Embryonic facial prominence (tissue), 1 donor: Measurements from ENCODE around the gene USP13.
"Not testable (repeated sequence)": the region's sequence is repeated elsewhere in the genome, so short reads cannot be mapped to it uniquely, and the experiment has no call there.

ENCODE experiments used
- DNase-seq: peaks from one replicate; pipeline ENCODE4 v3.0.0-alpha.2; 2016; ENCODE audit errors: extremely low spot score

Gene USP13

DNA sequence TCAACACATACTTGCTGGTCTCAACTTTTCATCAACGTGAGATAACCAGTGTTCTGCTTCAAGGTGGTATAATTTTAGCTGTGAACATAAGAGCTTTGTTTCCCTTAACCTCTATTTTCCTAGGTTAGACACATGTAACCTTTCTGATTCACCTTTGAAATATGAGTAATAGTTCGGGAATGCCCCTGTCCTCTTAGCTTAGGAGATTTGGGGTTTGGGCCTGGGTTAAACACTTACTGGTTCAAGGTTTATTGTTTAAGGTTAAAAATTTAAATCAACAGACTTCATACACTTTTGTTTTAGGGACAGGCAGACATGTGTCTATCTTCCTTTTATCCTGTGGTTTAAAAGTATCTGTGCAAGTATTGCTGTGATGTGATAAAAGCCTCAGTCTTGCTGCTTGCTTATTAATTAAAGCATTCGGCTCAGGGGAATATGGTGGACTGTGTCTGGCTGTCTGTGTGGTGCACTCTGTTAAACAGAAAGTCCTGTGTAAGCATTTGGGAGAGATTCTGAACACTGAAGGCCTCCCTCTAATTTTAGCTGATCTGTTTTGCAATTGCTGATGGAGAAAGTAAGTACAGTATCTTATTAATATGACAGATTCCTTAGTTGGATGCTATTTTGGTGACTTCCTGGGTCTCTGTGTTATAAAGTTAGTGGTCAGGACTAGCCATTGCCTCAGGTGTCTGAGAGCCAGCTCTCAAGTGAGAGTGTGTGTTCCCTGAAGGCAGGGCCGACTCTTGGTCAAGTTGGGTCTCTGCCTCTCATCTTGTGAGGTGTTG is 81.8 kb downstream of the USP13 start:
- DNase-seq, result no peak

DNA sequence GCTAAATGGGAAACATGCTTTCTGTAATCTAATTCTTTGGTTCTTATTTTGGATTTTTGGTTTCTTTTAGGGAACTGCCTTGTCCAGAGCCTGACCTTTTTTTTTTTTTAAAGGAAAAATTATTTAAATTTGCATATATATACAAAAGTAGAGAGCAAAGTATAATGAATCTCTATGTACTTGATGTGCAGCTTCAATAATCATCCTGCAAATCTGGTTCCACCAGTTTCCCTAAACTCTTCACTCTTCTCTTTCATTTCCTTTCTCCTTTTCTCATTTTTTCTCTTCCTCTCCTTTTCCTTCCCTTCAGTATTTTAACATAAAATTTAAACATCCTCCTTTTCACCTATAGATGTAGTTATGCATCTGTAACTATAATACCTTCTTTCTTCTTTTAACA is 82.5 kb downstream of the USP13 start:
- DNase-seq, result no peak

DNA sequence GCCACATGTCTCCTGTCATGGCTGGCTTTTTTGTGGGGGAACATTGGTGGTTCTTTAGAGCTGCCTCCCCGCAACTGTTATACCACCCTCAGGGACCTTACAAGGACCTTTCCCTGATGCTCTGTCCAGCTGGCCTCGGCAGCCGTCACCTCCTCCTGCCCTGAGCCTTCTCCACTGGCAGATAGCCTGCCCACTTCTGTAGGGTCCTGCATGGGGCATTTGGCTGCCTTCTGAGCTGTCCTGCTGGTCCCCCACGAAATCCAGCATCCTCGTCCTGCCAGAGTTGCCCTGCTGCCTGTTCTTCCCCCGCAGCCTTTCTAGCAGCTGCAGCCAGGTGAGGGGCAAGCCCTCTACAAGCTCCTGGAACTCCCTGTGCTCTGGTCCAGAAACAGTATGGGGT is 86.2 kb downstream of the USP13 start:
- DNase-seq, result no peak

DNA sequence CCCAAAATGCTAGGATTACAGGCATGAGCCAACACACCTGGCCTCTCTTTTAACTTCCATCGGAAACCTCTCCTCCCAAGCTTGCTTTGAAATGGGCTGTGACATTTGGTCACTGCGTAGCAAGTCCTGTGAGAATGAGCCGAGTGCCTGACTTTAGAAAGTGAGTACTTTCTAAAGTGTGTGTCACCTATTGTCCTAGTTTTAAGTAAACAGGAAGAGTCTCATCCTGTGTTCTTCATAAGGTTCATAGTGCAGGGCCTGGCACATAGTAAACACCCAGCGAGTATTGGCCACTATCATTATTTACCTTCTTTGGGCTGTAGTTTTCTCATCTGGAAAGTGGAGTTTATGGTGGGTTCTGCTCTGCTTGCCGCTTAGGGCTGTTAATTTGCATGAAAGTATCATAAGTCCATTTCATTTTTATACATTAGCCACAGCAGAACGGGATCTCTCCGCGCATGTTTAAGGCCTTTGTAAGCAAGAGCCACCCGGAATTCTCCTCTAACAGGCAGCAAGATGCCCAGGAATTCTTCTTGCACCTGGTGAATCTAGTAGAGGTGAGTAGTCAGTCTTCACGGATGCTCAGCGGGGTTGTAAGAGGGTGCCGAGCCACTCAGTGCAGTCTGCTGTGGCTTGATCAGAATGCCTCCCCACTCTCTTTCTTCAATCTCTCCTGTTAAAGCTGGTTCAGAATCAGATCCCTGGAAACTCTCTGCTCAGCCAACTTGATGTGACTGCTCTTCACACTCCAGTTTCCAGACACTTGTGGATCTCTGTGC is 87.2 kb downstream of the USP13 start:
- DNase-seq, result no peak

DNA sequence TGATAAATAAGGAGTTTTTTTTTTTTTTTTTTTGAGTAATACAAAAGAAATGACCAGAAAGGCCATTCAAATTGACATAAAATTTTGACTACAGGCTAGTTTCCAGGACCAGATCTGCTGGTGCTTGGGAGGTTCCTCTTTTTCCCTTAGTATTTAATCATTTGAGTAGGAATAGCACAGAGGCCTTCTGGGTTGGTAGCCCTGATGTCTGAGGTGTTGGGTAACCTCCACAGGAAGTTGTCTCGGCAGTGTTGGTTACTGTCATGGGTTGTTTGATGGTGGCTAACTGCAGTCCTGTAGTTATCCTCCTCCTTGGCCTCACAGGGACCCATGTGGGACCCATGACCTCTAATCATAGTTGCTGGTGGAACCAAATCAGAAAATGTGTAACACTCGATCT is 91.1 kb downstream of the USP13 start:
- DNase-seq, result no peak

DNA sequence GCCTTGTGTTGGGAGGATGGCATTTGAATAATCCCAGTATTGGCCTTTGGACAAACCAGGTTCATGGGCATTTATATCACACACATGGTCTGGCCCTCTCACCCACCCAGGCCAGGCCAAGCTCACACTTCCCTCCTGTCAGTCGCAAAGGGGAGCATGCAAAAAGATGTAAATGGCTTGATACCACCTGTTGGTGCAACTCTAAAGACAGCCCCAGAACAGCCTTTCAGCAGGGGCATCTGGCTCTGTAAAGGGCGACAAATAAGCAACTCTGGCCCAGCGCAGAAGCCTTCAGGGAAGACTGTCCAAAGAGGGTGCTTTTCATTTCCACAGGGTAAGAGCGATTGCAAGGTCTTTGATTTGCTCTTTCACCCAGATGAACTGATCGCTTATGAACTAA is 91.8 kb downstream of the USP13 start:
- no peak for DNase-seq

DNA sequence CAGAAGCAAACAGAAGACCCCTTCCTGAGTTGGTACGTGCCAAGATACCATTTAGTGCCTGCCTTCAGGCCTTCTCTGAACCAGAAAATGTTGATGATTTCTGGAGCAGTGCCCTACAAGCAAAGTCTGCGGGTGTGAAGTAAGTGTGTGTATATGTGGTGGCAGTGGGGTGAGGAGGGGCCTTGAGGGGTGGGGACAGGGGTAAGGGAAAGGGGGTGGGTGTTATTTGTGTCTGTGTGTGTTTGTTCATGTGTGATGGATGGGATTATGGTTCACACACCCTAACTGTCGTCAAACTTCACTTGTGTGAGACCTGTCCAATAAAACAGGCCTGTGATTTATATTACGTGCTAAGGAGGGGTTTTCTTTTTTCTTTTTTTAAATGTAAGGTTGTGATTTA is 92.2 kb downstream of the USP13 start:
- no peak for DNase-seq

DNA sequence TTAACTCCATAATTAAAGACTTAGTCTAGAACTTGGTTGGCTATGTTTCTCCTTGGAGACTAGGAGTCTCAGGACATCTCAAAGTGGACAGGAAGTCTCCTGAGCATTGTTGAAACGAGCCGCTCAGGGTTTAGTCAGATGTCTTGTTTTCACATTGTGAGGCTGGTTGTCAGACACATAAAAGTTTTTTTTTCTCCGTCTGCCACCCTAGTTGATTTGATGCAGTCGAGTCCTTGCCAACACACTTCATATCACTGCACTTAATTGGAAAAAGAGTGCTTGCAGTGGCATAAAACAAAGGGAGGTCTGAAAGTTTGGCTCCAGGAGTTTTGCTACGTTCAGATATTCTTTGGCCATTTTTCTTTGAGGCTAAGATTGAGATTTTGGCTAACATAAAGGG is 92.9 kb downstream of the USP13 start:
- DNase-seq, result no peak

DNA sequence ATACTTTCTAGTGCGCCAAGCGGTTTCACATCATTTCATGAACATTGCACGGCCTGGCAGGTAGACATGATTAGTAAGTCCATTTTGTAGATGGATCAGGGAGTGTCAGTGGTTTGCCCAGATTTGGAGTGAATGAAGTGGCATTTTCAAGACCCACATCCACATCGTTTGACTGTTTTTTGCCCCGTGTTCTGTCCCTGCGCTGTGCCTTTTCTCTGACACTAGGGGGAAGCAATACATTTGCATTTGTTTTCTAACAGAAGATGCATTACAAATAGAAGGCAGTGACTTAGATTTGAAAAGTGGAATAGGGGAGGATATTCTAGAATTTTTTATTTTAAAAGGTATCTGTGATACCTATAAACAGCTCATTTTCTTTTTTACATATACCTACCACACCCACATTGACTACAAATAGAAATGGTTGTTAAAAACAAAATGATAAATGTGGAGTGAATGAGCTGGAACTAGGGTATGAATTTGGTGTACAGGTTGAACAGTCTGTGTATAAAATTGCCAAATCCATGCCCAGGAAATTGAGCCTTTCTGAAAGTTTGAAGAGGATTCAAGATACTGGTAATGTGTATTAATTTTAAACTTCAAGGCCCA is 98.0 kb downstream of the USP13 start:
- DNase-seq, result no peak

DNA sequence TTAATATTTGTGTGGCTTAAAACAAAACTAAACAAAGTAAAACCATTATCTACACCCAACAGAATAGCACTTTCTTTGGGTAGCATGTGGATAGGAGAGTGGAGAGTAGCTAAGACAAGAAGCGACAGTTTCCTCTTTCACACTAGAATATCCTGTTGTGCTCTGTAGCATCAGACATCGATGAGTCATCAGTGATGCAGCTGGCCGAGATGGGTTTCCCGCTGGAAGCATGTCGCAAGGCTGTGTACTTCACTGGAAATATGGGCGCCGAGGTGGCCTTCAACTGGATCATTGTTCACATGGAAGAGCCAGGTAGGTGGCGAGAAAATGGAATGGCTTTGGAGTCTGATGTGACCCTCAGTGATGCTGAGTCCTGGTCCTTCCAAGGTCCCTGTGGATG is 108.1 kb downstream of the USP13 start:
- no peak for DNase-seq

DNA sequence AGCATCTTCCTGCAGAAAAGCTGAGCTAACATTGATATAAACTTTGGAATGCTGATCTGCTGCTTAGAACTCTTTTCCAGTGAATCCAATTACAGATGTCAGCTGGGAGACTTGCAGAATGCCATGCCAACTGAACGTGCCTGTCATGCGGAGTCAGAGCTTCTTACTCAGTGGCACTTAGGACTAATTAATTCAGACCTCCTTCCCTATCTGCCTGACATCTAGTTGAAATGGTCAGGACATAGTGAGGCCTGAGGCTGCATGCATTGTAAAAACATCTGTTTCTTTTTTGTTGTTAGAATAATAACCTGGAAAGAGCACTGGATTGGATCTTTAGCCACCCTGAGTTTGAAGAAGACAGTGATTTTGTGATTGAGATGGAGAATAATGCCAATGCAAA is 112.6 kb downstream of the USP13 start:
- no peak for DNase-seq

DNA sequence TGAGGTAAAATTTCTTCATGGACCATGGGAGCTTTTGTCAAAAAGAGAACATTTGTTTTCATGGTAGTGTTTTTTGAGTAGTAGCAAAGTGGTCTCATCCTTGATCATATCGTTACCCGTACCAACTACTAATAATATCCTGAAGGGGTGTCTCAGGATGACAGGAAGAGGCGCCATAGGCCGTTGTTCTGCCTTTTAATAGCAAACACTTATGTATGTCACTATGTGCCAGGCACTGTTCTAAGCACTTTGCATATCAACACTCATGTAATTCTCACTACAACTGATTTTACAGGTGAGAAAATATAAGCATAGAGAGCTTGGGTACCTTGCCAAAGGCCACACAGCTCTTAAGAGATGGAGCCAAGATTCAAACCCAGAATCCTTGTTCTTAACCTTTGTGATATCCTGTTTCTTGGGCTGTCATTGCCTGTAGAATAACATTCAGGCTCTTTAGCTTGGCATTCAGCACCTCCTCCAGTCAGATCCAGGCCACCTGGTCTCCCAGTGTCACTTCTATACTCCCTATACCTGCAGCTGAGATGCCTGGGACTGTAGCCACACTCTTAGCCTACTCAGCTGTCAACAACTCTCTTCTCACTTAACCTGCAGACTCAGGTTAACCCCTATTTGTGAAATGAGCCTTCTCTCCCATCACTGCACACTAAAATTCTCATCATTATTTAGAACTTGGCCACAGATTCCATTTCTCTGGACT is 113.7 kb downstream of the USP13 start:
- DNase-seq, result no peak

DNA sequence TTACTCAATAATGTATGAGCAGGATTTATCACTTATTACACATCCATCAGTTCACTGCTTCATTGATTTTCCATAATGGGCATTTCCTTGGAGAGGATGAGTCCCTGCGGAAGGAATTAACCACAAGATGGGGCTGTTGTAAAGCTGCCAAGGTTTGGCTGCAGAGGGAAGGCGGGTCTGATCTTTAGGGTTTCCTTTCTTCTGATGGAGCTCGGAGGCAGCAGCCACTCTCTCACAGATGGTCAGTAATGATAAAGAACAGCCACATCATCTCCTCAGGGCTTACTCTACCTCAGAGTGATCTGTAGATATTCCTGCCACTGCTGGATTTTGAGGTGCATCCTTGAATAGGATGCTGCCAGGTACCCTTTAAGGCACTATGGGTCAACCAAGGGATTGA is 115.2 kb downstream of the USP13 start:
- DNase-seq, result no peak

DNA sequence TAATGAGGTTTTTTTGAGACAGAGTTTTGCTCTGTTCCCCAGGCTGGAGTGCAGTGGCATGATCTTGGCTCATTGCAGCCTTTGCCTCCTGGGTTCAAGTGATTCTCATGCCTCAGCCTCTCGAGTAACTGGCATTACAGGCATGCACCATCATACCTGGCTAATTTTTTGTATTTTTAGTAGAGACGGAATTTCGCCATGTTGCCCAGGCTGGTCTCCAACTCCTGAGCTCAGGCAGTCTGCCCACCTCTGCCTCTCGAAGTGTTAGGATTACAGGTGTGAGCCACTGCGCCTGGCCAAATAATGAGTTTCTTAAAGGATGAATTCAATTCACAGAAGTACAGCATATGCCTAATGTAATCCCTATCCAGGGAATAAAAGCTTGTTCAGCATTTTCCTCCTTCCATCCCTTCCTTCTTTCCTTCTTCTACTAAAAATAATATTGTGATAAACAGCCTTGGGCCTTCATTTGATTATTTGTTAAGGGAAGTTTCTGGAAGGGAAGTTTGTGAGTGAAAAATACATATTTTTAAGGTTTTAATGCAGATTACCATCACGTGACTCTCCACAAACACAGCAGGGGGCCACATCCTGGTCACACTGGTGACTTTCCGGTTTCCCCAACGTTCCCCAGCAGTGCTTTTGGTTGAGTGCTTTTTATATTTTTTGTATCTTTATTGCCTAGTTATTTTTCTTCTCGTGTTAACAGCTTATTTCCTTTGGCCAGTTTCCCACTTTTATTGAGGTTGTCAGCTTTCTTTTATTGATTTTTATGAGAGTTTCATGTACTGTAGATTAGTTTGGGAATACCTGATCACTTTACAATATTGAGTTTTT is 116.8 kb downstream of the USP13 start:
- DNase-seq, result no peak

DNA sequence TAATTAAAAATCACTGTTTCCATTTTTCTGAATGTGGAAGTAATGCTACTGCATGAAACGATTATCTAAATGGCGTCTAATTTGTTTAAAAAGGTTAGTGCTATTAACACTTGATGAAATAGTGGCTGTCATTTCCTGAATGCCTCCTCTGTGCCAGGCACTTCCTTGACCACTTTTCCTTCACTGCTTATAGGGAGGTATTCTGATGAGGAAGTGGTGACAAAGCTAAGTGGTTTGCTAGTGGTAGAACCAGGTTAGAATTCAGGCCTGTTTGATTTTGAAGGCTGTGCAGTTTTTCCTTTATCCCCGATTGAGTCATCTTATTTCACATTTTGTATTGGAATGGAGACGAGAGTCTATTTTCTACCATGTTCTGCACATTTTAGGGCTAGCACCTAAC is 119.0 kb downstream of the USP13 start:
- no peak for DNase-seq

DNA sequence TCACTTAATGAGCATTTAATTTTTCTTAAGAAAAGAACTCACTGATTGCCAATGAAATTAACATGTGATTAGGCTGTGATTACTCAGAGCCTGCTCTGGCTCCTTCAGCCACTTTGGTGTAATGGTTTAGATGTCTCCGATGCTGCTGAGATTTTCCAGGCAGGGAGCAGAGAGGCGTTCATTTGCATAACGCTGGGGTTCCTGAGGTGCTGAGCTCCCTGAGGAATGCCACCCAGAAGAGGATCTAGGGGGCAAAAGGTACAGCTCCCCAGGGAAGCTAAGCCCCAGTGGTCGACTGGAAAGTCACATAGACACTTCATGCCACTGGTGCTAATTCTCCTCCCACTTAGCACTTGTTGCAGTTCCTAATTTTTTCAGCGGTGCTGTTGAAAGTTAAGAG is 119.5 kb downstream of the USP13 start:
- DNase-seq, result no peak

DNA sequence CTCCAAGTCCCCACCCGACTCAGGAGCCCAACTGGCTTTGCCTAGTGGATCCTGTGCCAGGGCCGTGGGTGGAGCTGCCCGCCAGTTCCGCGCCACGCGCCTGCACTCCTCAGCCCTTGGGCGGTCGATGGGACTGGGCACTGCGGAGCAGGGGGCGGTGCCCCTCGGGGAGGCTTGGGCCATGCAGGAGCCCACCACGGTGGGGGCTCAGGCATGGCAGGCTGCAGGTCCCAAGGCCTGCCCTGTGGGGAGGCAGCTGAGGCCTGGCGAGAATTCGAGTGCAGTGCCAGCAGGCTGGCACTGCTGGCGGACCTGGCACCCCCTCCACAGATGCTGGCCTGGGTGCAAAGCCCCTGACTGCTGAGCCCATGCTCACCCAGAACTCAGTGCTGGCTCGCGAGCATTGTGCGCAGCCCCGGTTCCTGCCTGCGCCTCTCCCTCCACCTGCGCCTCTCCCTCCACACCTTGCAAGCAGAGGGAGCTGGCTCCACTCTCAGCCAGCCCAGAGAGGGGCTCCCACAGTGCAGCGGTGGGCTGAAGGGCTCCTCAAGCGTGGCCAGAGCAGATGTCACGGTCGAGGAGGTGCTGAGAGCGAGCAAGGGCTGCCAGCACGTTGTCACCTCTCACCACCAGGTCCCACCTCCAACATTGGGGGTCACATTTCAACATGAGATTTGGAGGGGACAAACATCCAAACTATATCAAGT is 122.7 kb downstream of the USP13 start:
- DNase-seq, result no peak

DNA sequence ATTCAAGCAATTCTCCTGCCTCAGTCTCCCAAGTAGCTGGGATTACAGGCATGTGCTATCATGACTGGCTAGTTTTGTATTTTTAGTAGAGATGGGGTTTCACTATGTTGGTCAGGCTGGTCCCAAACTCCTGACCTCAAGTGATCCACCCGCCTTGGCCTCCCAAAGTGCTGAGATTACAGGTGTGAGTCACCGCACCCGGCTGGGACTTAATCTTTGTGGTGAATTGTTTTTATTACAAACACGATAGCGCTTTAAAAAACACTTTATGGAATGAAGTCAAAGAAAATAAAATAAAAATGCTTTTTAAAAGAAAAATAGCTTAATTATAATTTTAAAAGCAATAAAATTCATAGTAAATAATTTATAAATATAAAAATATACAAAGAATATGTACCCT is 130.0 kb downstream of the USP13 start:
- not testable (repeated sequence) for DNase-seq

DNA sequence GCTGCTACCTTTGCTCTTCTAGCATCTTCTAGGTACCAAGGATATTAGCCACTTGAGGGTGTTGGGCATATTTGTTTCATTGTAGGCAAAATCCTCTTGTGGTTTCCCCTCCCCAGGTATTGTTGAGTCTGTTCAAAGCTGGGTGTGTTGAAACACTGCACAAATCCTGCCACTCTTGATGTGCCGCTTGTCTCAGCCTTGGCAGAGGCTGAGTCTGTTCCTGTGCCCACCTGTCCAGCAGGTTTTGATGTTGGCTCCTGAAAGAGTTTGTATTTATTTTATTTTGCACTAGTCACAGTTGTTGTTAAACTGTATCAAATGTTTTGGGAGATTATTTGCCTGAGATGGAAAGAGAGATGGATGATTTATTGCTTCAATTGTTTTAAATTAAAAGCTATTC is 136.2 kb downstream of the USP13 start:
- no peak for DNase-seq

DNA sequence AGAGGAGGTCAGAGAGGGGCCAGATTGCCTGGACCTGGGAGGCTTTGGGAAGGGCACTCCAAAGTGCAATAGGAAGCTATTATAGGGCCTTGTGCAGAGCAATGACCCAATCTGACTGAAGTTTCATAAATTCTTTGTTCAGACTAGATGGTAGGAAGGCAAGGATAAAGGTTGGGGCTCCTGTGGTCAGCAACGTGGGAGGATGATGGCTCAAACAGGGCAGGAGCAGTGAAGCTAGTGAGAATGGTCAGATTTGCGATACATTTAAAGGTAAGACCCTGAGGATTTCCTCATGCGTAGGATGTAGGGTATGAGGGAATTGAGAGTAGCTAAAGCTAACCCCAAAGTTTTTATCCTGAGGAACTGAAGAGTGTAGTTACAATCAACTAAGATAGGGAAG is 139.0 kb downstream of the USP13 start:
- no peak for DNase-seq

DNA sequence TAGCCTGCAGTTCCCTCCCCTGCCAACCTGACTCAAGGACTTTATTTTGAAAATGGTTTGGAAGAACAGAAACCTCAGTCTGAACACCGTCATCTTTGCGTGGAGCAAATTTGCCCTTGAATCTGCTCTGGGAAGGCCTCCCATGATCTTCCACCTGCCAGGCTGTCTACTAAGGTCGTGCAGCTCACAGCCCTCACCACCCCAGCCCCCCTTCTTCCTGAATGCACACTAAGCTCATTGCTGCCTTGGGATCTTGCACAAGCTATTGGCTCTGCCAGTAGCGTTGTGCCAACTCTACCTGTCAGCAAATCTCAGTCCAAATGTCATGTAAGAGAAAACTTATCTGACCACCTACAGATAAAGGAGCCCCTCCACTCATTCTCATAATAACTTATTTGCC is 141.5 kb downstream of the USP13 start:
- no peak for DNase-seq
